Measurements from ENCODE around the gene DTX4.

- TF ChIP-seq POLR2AphosphoS5 (IDR thresholded peaks at IDR 0.05; ENCODE audit: borderline replicate concordance, low read depth, low read length) (no peak), EZH2 (IDR thresholded peaks at IDR 0.05) (no peak), FOXP2 (optimal IDR thresholded peaks at IDR 0.05; ENCODE audit: control extremely low read depth, extremely low read length, insufficient read depth) (no peak)
These were observed 26.1 kb downstream of the DTX4 start for GRCh38 chr11:59197991-59198390.
